ENCODE results near the gene SPATA32.

GRCh38 chr17:45263477-45263860, 1.6 kb upstream of the SPATA32 start:
- TF ChIP-seq POLR2AphosphoS5 (IDR thresholded peaks at IDR 0.05; ENCODE audit: borderline replicate concordance, low read depth, low read length) (no peak), EZH2 (IDR thresholded peaks at IDR 0.05) (no peak)

All from SK-N-MC (cell line).